Activated CD8-positive, alpha-beta T cell treated with anti-CD3 and anti-CD28 coated beads, Interleukin-2, amount 10 ng/mL, durations not matched to agents 7 days and 5 days (primary cell): ENCODE measurements around the gene BEND7. TPM values are rescaled to one million over a fixed set of nuclear protein-coding genes. Genes with fewer than 3 reads are reported as not detected.
A peak's percentile ranks its signal among the peaks of the same experiment; 100 is the strongest.

Experiments
- ATAC-seq: fragments of 150-1000 bp; cut with Tn5 transposase; one replicate; pipeline ENCODE4 v1.10.0; 2021; ENCODE audit warnings: moderate library complexity
- CTCF ChIA-PET: fragments of 350-600 bp; sonication (Branson Sonifier 250); formaldehyde crosslinking; loops from one replicate; lab custom pipeline; 2021; ENCODE audit warnings: antibody characterized with exemption; lab: Charles Lee
- POLR2A ChIA-PET: fragments of 350-600 bp; sonication (Branson Sonifier 250); formaldehyde crosslinking; loops from one replicate; lab custom pipeline; 2021; ENCODE audit warnings: antibody characterized with exemption; lab: Charles Lee
- DNase-seq: peaks from one replicate; pipeline ENCODE4 v3.0.0-alpha.2; 2020
- H3K27ac Mint-ChIP-seq: one replicate; pipeline ENCODE4 v1.8.0; 2021; ENCODE audit warnings: mild to moderate bottlenecking, mixed read lengths
- H3K27me3 Mint-ChIP-seq: one replicate; pipeline ENCODE4 v1.8.0; 2021; ENCODE audit warnings: low read depth, mixed read lengths
- H3K36me3 Mint-ChIP-seq: one replicate; pipeline ENCODE4 v1.8.0; 2021; ENCODE audit warnings: low read depth, mixed read lengths
- H3K4me1 Mint-ChIP-seq: one replicate; pipeline ENCODE4 v1.8.0; 2021; ENCODE audit warnings: low read depth, mixed read lengths
- H3K4me3 Mint-ChIP-seq: one replicate; pipeline ENCODE4 v1.8.0; 2021; ENCODE audit warnings: mild to moderate bottlenecking, mixed read lengths
- H3K9me3 Mint-ChIP-seq: one replicate; pipeline ENCODE4 v1.8.0; 2022; ENCODE audit warnings: mixed read lengths; ENCODE audit not compliant: insufficient read depth
- total RNA-seq, 2 experiments: library from RNA; stranded (reverse); gene quantifications; one replicate each; pipeline ENCODE4 v1.2.3, GENCODE V29; 2021

Gene BEND7
- total RNA-seq, 2 experiments from 2014 or later = not detected

DNA sequence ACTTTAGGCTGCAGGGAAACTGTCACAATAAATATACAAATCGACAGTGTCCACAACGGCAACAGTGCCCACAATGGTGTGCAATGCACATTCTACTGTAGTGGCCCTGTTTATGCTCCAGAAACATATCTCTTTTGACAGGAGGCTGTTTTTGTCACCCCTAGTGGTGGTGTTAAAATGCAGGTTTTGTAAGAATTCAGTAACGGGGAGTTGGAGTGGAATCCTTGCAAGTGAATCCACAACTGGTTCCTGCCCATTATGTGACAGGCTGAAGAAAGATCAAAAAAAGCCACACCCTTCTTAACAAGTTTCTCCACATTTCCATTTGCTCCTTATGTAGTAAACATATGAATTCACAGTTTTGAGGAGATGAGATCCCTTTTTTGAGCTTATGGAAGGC, 58.5 kb downstream of the BEND7 start:
- H3K4me3 Mint-ChIP-seq = no peak overlapping the region
- no peaks in the 10 kb centered on the region for H3K9me3 Mint-ChIP-seq
- DNase-seq (no peak), ATAC-seq (no peak)
- H3K4me1 Mint-ChIP-seq = no peaks in the 10 kb centered on the region
- no peak overlapping the region for H3K27ac Mint-ChIP-seq
- POLR2A ChIA-PET = no interaction called here
- no peaks in the 10 kb centered on the region for H3K36me3 Mint-ChIP-seq
- CTCF ChIA-PET = no interaction called here
- peaks cover 2% of the 10 kb centered on the region for H3K27me3 Mint-ChIP-seq

DNA sequence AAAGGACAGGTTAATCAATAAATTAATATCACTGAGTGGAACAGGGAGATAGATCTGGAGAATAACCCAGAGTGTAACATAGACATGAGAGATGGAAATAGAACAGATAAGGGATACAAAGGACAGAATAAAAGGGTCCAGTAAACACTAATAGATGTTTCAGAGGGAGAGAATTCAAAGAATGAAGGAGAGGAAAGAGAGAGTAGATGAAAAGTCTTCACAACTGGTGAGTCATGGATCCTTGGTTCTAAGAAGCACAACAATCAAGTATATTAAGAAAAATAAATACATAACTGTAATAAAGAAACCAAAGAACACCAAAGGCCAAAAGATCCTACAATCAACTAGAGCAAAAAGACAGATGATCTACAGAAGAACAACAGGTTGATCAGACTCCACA, 66.3 kb downstream of the BEND7 start:
- DNase-seq (no peak), ATAC-seq (no peak)
- Mint-ChIP-seq H3K27ac (no peak overlapping the region), H3K9me3 (no peaks in the 10 kb centered on the region), H3K4me3 (no peak overlapping the region), H3K4me1 (no peaks in the 10 kb centered on the region), H3K27me3 (peaks cover 26% of the 10 kb centered on the region), H3K36me3 (no peaks in the 10 kb centered on the region)
- POLR2A ChIA-PET = no interaction called here
- CTCF ChIA-PET = interaction anchor here (0.8 kb wide), 1 partner anchor 22 kb away, joined by 3 read pairs; no protein-coding TSS in a partner anchor

DNA sequence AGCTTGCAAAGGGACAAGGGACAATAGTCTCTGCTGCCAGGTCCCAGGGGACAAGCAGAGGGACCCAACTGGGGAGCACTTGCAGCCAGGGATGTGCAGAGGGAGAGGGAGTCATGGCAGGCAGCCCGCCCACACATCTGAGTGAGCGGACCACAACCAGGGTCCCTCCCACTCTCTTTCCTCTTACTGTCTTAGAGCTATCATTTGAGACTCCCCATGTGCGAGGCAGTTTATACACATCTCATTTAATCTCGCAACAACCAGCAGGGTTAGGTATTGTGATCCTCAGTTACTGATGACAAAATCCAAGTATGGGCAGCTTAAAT, 70.2 kb downstream of the BEND7 start:
- Mint-ChIP-seq H3K27ac (no peak overlapping the region), H3K36me3 (no peaks in the 10 kb centered on the region), H3K4me1 (peaks cover 6% of the 10 kb centered on the region), H3K4me3 (no peak overlapping the region), H3K27me3 (peaks cover 25% of the 10 kb centered on the region), H3K9me3 (no peaks in the 10 kb centered on the region)
- CTCF ChIA-PET = interaction anchor here (1.7 kb wide), 1 partner anchor 18 kb away, joined by 7 read pairs; no protein-coding TSS in a partner anchor
- POLR2A ChIA-PET = interaction anchor here (0.6 kb wide), 1 partner anchor 13 kb away, joined by 3 read pairs; no protein-coding TSS in a partner anchor
- DNase-seq = no peak
- no peak for ATAC-seq

DNA sequence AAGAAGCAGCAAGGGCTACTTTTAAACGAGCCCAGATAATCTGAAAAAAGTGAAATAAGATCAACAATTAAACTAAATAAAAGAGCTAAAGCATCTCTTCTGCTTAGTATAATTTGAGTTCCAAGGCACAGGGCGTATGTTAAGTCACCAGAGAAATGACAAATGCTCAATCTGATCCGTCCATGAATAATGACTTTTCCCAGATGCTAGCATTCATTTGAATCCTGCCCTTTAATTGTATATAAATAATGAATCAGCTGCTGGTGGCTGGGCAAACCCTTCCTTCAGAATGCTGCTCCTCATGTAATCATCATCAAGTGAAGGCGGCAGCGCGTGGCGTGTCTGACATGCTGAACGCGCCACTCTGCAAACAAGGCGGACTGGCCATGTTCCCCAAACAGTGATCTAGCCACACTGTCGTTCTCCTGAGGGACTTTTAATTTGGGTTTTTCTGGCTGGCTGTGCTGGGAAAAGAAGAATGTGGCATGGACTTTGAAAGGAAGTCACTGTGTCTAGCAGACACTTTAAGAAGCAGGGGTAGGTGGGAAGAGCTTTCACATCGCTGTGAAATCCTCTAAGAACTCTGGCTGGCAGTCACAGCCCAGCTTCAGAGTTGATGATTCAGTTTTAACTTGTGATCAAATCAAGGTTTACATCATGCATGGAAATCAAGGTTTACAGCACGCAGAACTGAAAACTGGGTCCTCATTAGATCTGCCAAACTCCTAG, 70.7 kb downstream of the BEND7 start:
- no peak for DNase-seq
- Mint-ChIP-seq H3K4me1 (peaks cover 6% of the 10 kb centered on the region), H3K36me3 (no peaks in the 10 kb centered on the region), H3K27ac (no peak overlapping the region), H3K9me3 (no peaks in the 10 kb centered on the region), H3K27me3 (peaks cover 23% of the 10 kb centered on the region), H3K4me3 (no peak overlapping the region)
- ATAC-seq = no peak
- POLR2A ChIA-PET = interaction anchor here (0.6 kb wide), 1 partner anchor 14 kb away, joined by 3 read pairs; no protein-coding TSS in a partner anchor
- CTCF ChIA-PET = interaction anchor here (1.7 kb wide), 1 partner anchor 17 kb away, joined by 7 read pairs; no protein-coding TSS in a partner anchor

DNA sequence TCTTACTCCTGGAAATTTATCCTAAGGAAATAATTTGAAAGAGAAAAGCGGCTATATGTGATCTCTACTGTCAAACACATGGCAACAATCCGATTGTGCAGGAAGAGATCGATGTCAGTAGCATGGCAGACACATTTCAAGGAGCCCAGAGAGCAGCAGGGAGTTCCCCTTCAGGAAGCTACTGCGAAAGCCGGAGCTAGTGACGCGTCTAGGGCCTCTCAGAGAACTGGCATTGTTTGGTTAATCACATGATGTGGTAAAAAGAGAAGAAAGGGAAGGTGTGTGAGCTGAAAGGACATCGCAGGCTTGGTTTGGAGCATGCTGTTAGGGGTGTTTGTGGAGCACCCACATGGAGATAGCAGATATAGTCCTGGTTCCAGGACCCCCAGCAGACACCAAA, 74.9 kb downstream of the BEND7 start:
- Mint-ChIP-seq H3K4me1 (peaks cover 6% of the 10 kb centered on the region), H3K27ac (no peak overlapping the region), H3K27me3 (peaks cover 16% of the 10 kb centered on the region), H3K4me3 (no peak overlapping the region), H3K9me3 (no peaks in the 10 kb centered on the region), H3K36me3 (no peaks in the 10 kb centered on the region)
- DNase-seq (peak; percentile 35), ATAC-seq (peak; percentile 27)
- ChIA-PET POLR2A (no interaction called here), CTCF (interaction anchor here (1.0 to 3.3 kb wide), 3 partner anchors 12 to 82 kb away, joined by 4 to 18 read pairs (median 4); no protein-coding TSS in a partner anchor)

DNA sequence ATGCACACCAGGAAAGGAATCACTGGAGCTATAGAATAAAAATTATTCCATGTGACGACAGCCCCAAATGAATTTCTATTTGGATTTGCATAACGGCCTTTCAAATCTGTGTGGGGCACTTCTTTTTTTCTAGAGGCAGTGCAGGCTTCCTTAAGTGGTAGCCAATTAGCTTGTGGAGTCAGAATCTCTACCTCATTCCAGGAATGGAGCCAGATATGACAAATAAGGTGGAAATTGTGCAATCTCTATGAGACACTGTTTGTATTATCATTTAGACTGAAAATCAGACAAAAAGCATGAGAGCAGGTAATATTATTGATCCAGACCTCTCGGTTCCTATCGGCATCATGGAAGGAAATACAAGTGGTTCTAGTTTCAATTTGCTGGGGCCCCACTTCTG, 78.7 kb downstream of the BEND7 start:
- H3K9me3 Mint-ChIP-seq = no peaks in the 10 kb centered on the region
- no peak for ATAC-seq
- H3K4me3 Mint-ChIP-seq = no peak overlapping the region
- H3K27ac Mint-ChIP-seq = no peak overlapping the region
- DNase-seq = no peak
- CTCF ChIA-PET = interaction anchor here (1.5 kb wide), 1 partner anchor 10 kb away, joined by 6 read pairs; no protein-coding TSS in a partner anchor
- peaks cover 6% of the 10 kb centered on the region for H3K4me1 Mint-ChIP-seq
- no peaks in the 10 kb centered on the region for H3K36me3 Mint-ChIP-seq
- POLR2A ChIA-PET = no interaction called here
- peaks cover 12% of the 10 kb centered on the region for H3K27me3 Mint-ChIP-seq

DNA sequence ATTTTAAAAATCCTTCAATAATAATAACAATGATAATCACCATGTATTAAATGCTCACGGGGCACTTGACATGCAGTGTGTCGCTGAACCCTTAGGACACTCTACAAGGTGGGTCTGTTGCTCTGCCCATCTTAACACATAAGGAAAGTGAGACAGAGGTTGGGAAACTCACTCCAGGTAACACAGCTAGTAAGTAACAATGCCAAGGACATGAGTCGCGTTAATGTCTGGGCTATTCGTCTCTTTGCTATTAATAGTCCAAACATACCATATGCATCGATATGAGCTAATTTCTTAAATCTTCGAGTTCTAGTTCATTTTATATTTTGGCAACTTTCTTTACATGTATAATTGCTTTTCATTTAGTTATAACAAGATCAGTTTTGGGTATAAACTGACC, 79.5 kb downstream of the BEND7 start:
- H3K9me3 Mint-ChIP-seq = no peaks in the 10 kb centered on the region
- no peak overlapping the region for H3K4me3 Mint-ChIP-seq
- POLR2A ChIA-PET = no interaction called here

DNA sequence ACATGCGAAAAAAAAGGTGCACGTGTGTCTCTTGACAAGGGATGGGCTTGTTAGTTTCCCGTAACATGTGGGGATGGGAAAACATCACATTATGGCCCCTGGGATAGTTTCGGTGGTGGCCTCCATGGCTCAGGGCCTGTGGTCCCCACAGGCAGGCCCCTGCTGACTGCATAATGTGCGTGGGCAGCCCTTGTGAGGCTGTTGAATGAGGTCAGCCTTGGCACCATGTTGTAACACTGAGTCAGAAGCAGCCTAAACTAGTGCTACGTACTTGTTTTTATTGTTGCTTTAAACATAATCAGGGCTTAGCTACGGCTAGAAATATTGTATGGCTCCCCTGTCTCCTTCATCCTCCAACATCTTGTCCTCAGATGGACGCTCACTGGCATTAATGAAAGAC, 80.6 kb downstream of the BEND7 start:
- CTCF ChIA-PET = no interaction called here
- no peaks in the 10 kb centered on the region for H3K36me3 Mint-ChIP-seq
- H3K4me1 Mint-ChIP-seq = no peaks in the 10 kb centered on the region
- H3K4me3 Mint-ChIP-seq = no peak overlapping the region
- H3K27ac Mint-ChIP-seq = no peak overlapping the region
- H3K27me3 Mint-ChIP-seq = peaks cover 9% of the 10 kb centered on the region
- no peak for ATAC-seq
- no peaks in the 10 kb centered on the region for H3K9me3 Mint-ChIP-seq
- POLR2A ChIA-PET = no interaction called here
- DNase-seq = no peak

More for the DNA sequence above, 79.5 kb downstream of the BEND7 start:
- Mint-ChIP-seq H3K36me3 (no peaks in the 10 kb centered on the region), H3K27me3 (peaks cover 12% of the 10 kb centered on the region), H3K27ac (no peak overlapping the region), H3K4me1 (peaks cover 6% of the 10 kb centered on the region)
- ATAC-seq (no peak), DNase-seq (no peak)
- CTCF ChIA-PET = interaction anchor here (1.5 kb wide), 1 partner anchor 9 kb away, joined by 6 read pairs; no protein-coding TSS in a partner anchor

DNA sequence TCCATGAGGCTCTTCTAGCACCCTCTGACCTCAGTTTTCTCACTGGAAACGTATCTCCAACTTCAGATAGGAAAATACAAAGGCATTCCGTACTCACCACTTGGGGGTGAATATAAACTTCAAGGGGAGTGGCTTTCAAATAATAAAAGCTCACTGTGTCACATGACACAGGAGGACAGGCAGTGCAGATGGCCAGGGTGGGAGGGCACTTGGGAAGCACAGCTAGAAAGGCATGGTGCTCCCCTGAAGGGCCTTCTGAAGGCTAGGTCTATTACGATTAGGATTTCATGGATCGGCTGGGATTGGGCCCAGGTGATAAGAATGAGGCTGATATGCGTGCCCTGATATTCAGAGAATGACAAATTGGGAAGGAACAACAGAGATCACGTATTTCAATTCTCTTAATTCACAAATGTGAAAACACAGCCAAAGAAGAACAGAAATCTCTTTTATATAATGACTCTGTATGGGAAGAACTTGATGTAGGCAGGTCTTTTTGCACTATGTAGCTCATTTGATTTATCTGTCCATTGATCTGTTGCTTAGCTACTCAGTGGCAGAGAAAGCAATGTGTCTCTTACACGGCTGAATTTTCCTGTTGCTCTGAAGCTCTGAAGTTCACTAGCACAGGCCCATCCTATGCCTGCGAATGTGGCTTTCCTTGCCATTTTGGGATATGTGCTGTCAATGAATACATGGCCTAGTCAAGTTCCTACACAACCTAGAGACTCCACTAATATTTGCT, 83.0 kb downstream of the BEND7 start:
- no peaks in the 10 kb centered on the region for H3K4me1 Mint-ChIP-seq
- no peak overlapping the region for H3K4me3 Mint-ChIP-seq
- no peak for DNase-seq
- POLR2A ChIA-PET = no interaction called here
- CTCF ChIA-PET = interaction anchor here (0.8 kb wide), 1 partner anchor 74 kb away, joined by 3 read pairs; no protein-coding TSS in a partner anchor
- no peaks in the 10 kb centered on the region for H3K36me3 Mint-ChIP-seq
- H3K27me3 Mint-ChIP-seq = peaks cover 18% of the 10 kb centered on the region
- H3K27ac Mint-ChIP-seq = no peak overlapping the region
- H3K9me3 Mint-ChIP-seq = no peaks in the 10 kb centered on the region
- ATAC-seq = no peak

DNA sequence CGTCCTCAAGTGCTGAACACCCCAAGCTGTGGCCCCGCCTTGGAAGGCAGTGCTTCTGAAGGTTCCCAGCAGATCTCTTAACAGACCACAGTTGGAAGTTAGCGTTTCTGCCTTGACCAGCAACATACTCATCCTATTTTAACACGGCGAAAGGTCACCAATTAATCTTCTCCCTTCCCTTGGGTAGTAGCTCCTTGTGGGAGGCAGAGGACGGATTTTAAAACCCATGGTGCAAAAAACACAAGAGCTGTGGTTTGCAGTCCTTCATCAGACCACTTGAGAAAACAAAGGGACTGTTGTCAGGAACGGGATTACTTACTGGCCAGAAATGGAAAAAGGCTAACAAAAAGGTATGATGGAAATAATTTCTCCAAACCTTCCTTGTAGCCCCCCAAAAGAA, 87.3 kb downstream of the BEND7 start:
- no peak for ATAC-seq
- Mint-ChIP-seq H3K9me3 (no peaks in the 10 kb centered on the region), H3K27ac (no peak overlapping the region), H3K27me3 (peaks cover 35% of the 10 kb centered on the region), H3K4me1 (peaks cover 9% of the 10 kb centered on the region), H3K36me3 (no peaks in the 10 kb centered on the region), H3K4me3 (no peak overlapping the region)
- no peak for DNase-seq
- CTCF ChIA-PET = interaction anchor here (1.5 to 6.2 kb wide), 4 partner anchors 12 to 69 kb away, joined by 4 to 66 read pairs (median 10); no protein-coding TSS in a partner anchor
- POLR2A ChIA-PET = no interaction called here

DNA sequence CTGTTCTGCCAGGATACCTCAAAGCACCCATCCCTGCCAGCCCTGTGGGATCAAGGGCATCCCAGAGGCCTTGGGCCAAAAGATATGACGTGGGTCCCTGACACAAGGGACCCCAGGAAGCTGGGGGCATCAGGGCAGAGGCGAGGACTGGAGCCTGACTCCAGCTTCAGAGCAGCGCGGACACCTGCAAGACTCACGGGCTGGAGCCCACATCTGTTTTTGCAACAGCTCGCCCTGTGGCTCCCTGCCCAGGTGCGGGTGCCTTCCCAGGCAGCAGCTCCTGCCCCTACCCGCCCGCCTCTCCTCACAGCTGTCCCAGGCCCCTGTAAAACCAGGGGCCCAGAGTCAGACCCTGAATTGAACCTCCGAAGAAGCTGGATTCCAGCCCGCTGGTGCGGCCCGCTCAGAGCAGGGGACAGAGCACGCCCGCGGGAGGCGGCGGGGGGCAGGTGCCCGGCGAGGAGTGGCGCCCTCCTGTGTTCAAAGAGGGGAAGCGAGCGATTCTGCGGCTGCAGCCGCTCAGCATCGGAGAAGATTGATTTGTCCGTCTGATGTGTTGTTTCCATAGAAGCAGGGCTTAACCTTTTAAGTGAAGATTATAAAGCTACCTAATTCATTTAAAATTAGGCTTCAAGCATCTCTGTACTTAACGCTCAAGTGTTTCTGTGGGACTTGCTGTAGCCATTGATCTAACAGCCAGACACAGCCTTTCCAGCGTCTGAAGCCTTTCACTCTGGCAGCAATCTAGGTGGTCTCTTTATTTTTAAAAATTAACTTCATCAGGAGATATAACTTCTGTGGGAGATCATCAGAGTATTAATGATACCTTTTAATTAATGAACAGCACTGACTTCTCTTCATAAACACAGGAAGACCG, 88.4 kb downstream of the BEND7 start:
- no peaks in the 10 kb centered on the region for H3K36me3 Mint-ChIP-seq
- ChIA-PET POLR2A (no interaction called here), CTCF (interaction anchor here (0.6 to 6.2 kb wide), 23 partner anchors 9 to 474 kb away, joined by 3 to 66 read pairs (median 4); partner anchors contain the start of gene MCM10)
- H3K27ac Mint-ChIP-seq = no peak overlapping the region
- peak; percentile 70 for DNase-seq
- ATAC-seq = peak; percentile 95
- peaks cover 35% of the 10 kb centered on the region for H3K27me3 Mint-ChIP-seq
- H3K4me3 Mint-ChIP-seq = peak overlapping the region; percentile 20
- H3K9me3 Mint-ChIP-seq = no peaks in the 10 kb centered on the region
- H3K4me1 Mint-ChIP-seq = peaks cover 9% of the 10 kb centered on the region
